Measurements from ENCODE around the gene ADCY1.

Gene ADCY1

DNA sequence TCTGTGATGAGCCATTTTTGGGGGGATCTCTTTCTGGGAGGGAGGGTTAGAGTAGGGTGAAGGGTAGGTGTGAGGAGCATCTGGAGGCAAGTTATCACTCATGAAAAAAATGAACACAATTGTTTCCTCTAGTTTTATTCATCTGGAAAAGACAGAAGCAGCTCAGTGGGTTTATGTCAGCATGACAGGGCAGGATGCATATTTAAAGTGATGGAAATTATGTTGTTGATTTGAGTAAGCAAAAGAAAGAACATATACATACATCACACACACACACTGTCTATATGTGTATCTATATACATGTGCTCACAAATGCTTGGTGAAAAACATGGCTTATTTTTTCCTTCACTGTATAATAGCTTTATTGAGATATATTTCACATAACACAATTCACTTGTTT is 114.2 kb downstream of the ADCY1 start:
- H3K4me3 ChIP-seq, result no peak overlapping the region
- H3K9me3 ChIP-seq (ENCODE audit: low read depth, low read length), result no peaks in the 10 kb centered on the region
- no peak for TF ChIP-seq EZH2 (IDR thresholded peaks at IDR 0.05)
- no peak for TF ChIP-seq FOXP2 (optimal IDR thresholded peaks at IDR 0.05; ENCODE audit: control extremely low read depth, extremely low read length, insufficient read depth)
- no peak for TF ChIP-seq POLR2AphosphoS5 (IDR thresholded peaks at IDR 0.05; ENCODE audit: borderline replicate concordance, low read depth, low read length)
- no peaks in the 10 kb centered on the region for H3K36me3 ChIP-seq (ENCODE audit: insufficient read depth, low read length)
- no peak overlapping the region for H3K27ac ChIP-seq
- no peak overlapping the region for H3K9ac ChIP-seq (ENCODE audit: insufficient read length)
- DNase-seq (ENCODE audit: low read depth, low spot score), result no peak

DNA sequence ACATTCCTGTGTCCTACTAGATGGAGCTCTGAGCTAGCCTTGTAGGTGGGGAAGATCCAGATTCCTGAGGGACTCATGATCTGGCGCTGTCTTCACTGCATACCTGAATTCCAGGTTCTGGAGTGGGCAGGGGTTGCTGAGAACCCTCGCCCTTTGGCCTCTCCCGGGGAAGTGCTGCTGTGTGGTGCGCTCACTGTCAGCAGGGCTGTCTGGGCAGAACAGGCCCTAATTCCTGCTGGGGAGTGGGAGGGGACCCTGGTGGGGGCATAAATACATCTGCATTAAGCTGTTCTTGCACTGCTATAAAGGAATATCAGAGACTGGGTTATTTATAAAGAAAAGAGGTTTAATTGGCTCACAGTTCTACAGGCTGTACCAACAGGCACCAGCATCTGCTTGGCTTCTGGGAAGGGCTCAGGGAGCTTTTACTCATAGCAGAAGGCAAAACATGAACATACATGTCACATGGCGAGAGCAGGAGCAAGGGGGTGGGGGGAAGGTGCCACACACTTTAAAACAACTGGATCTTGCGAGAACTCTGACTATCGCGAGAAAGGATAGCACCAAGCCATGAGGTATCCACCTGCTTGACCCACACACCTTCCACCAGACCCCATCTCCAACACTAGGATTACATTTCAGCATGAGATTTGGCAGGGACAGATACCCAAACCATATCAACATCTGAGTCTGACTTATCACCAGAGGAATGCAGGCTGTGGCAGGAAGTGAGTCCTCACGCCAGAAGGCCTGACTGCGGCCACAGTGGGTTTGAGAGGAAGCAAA is 115.0 kb downstream of the ADCY1 start:
- no peak for TF ChIP-seq POLR2AphosphoS5 (IDR thresholded peaks at IDR 0.05; ENCODE audit: borderline replicate concordance, low read depth, low read length)
- no peak for TF ChIP-seq FOXP2 (optimal IDR thresholded peaks at IDR 0.05; ENCODE audit: control extremely low read depth, extremely low read length, insufficient read depth)
- no peak for TF ChIP-seq EZH2 (IDR thresholded peaks at IDR 0.05)
- no peak for DNase-seq (ENCODE audit: low read depth, low spot score)
- no peaks in the 10 kb centered on the region for H3K9me3 ChIP-seq (ENCODE audit: low read depth, low read length)
- H3K4me3 ChIP-seq, result no peak overlapping the region
- no peaks in the 10 kb centered on the region for H3K36me3 ChIP-seq (ENCODE audit: insufficient read depth, low read length)
- H3K27ac ChIP-seq, result no peak overlapping the region
- no peak overlapping the region for H3K9ac ChIP-seq (ENCODE audit: insufficient read length)

DNA sequence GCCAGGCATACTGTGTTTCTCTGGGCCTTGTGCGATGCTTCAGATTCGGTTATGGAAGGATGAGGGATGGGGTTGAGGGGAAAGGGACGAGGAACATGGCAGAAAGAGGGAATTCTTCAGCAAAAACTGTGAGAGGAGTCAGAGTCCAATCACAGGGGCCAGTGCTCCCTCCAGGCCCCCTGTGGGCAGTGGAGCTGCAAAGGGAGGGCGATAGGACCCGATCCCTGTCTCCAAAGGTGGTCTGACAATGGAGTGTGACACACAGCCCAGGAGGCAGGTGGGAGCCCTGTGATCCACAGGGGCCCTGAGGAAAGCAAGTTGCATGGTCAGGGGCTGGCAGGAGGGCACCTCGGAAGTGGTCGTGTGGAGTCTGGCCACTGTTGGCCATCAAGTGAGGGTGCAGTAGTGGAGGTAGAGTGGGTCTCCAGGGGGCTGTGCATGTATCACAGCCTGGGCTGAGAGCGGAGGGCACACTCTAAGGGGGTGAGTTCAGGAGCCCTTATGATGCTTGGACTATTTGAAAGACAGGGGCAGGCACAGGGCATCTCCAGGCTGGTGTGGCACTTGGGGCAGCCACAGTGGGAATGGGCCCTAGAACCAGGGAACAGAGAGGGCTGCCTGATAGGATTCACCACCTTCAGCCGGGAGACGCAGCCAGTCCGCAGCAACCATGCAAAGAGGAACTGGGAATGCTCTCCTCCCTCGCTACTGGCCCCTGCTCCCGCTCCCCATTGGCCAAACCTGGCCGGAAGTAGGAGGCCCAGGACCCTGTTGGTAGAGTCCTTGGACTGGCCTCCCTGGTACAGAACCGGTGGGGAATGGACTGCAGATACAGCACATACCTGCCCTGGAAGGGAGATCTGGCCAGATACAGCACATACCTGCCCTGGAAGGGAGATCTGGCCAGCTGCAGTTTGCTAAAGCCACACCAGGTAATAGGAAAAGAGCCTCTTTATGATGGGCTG is 115.9 kb downstream of the ADCY1 start:
- Histone ChIP-seq H3K4me3 (no peak overlapping the region), H3K9me3 (ENCODE audit: low read depth, low read length) (no peaks in the 10 kb centered on the region), H3K9ac (ENCODE audit: insufficient read length) (no peak overlapping the region), H3K27ac (no peak overlapping the region), H3K36me3 (ENCODE audit: insufficient read depth, low read length) (no peaks in the 10 kb centered on the region)
- no peak for TF ChIP-seq EZH2 (IDR thresholded peaks at IDR 0.05)
- TF ChIP-seq POLR2AphosphoS5 (IDR thresholded peaks at IDR 0.05; ENCODE audit: borderline replicate concordance, low read depth, low read length), result no peak
- TF ChIP-seq FOXP2 (optimal IDR thresholded peaks at IDR 0.05; ENCODE audit: control extremely low read depth, extremely low read length, insufficient read depth), result no peak
- DNase-seq (ENCODE audit: low read depth, low spot score), result no peak

DNA sequence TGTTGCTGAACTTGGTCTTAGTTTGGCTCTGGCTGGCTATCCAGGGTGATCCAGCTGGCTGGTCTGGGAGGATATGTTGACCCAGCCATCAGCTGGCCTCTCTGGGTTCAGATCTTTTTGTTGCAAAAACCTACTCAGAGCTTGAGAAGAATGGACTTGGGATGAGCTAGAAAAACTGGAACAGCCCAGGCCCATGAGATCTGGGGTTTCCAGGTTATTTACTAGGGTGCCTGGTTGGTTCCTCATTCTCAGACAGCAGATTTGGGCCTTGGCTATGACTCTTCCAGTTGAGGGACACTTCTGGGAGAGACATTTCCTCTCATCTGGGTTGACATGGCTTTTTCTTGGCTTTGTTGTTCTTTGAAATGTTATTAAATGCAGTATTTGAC is 116.6 kb downstream of the ADCY1 start:
- TF ChIP-seq EZH2 (IDR thresholded peaks at IDR 0.05), result no peak
- no peak for TF ChIP-seq POLR2AphosphoS5 (IDR thresholded peaks at IDR 0.05; ENCODE audit: borderline replicate concordance, low read depth, low read length)
- TF ChIP-seq FOXP2 (optimal IDR thresholded peaks at IDR 0.05; ENCODE audit: control extremely low read depth, extremely low read length, insufficient read depth), result no peak
- H3K9ac ChIP-seq (ENCODE audit: insufficient read length), result no peak overlapping the region
- no peaks in the 10 kb centered on the region for H3K36me3 ChIP-seq (ENCODE audit: insufficient read depth, low read length)
- DNase-seq (ENCODE audit: low read depth, low spot score), result no peak
- no peak overlapping the region for H3K27ac ChIP-seq
- no peak overlapping the region for H3K4me3 ChIP-seq
- no peaks in the 10 kb centered on the region for H3K9me3 ChIP-seq (ENCODE audit: low read depth, low read length)

DNA sequence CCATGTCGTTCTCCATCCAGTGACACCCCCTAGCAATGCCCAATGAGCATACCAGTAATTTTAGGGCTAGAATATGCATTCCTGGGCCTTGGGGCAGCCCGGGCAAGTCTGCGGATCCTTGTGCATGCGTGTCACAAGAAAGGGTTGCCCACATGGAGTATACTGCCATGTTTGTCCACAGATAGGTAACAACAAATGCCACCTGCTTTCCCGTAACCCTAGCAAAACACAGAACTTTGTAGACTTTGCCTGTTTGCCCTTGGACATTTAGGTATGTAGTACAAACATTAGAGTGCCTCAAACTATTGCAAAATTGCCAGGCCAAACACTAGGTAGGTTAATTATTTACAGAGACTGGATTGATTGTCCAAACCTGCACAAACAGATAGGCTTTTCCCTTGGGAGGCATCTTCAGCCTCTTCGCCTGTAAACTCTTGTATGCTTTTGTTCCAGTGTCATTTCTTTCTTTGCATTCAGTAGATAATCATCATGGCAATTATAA is 117.0 kb downstream of the ADCY1 start:
- H3K4me3 ChIP-seq, result no peak overlapping the region
- H3K9ac ChIP-seq (ENCODE audit: insufficient read length), result no peak overlapping the region
- H3K36me3 ChIP-seq (ENCODE audit: insufficient read depth, low read length), result no peaks in the 10 kb centered on the region
- TF ChIP-seq POLR2AphosphoS5 (IDR thresholded peaks at IDR 0.05; ENCODE audit: borderline replicate concordance, low read depth, low read length) (no peak), EZH2 (IDR thresholded peaks at IDR 0.05) (no peak), FOXP2 (optimal IDR thresholded peaks at IDR 0.05; ENCODE audit: control extremely low read depth, extremely low read length, insufficient read depth) (no peak)
- H3K9me3 ChIP-seq (ENCODE audit: low read depth, low read length), result no peaks in the 10 kb centered on the region
- DNase-seq (ENCODE audit: low read depth, low spot score), result no peak
- no peak overlapping the region for H3K27ac ChIP-seq

DNA sequence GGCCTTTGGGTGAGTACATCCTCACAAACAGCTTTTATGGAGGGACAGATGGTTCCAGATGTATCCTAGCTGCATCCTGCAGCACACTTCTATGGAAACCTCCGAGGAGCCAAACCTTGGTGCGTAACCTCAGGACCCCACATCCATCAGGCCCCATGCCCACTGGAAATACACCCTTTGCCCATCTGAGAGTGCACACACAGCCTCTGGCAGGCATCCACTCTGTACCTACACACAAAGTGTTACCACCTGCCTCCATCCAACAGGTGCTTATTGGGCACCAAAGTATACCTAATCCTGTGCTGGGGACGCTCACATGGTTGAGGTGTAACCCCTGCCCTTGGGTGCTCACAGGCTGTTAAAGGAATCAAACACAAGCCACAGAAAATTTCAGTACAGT is 117.9 kb downstream of the ADCY1 start:
- no peak overlapping the region for H3K9ac ChIP-seq (ENCODE audit: insufficient read length)
- no peaks in the 10 kb centered on the region for H3K9me3 ChIP-seq (ENCODE audit: low read depth, low read length)
- H3K4me3 ChIP-seq, result no peak overlapping the region
- DNase-seq (ENCODE audit: low read depth, low spot score), result no peak
- TF ChIP-seq POLR2AphosphoS5 (IDR thresholded peaks at IDR 0.05; ENCODE audit: borderline replicate concordance, low read depth, low read length) (no peak), EZH2 (IDR thresholded peaks at IDR 0.05) (no peak), FOXP2 (optimal IDR thresholded peaks at IDR 0.05; ENCODE audit: control extremely low read depth, extremely low read length, insufficient read depth) (no peak)
- no peak overlapping the region for H3K27ac ChIP-seq
- no peaks in the 10 kb centered on the region for H3K36me3 ChIP-seq (ENCODE audit: insufficient read depth, low read length)

DNA sequence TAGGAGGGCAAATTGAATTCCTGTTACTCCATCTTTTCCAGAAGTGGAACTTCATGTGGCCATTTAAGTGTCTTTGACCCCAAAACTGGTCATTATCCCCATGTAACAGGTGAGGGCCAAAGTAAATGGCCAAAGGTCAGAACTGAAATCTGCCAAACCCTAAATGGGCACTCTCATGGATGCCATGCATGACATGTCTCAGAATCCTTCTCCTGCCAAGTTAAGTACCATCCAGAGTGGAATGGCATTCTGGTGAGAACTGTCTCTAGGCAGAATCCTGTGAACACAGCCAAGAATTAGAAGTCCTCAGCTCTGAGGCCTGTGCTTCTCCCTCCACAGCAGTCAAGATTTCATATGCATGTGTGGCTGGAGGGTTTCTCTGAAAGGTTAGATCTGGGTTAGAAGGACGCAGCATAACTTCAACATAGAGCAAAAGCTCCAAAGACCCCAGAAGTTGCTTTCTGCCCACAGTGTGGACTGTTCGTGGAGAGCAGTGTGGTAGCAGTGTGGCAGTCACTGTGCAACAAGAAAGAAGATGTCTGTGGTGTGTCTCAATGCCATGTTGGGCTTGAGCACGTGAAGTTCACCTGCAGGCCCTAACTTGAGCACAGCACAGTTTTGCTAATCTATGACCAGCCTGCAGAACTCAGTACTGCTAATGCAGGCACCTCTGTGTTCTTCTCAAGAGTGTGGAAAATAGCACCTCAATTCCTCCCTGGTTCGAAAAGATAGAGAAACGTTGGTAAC is 121.3 kb downstream of the ADCY1 start:
- Histone ChIP-seq H3K4me3 (no peak overlapping the region), H3K9me3 (ENCODE audit: low read depth, low read length) (no peaks in the 10 kb centered on the region), H3K36me3 (ENCODE audit: insufficient read depth, low read length) (no peaks in the 10 kb centered on the region), H3K27ac (no peak overlapping the region), H3K9ac (ENCODE audit: insufficient read length) (no peak overlapping the region)
- TF ChIP-seq EZH2 (IDR thresholded peaks at IDR 0.05), result no peak
- no peak for TF ChIP-seq POLR2AphosphoS5 (IDR thresholded peaks at IDR 0.05; ENCODE audit: borderline replicate concordance, low read depth, low read length)
- TF ChIP-seq FOXP2 (optimal IDR thresholded peaks at IDR 0.05; ENCODE audit: control extremely low read depth, extremely low read length, insufficient read depth), result no peak
- no peak for DNase-seq (ENCODE audit: low read depth, low spot score)
